ENCODE results near the gene QRICH2. TPM values are rescaled to one million over a fixed set of nuclear protein-coding genes. Genes with fewer than 3 reads are reported as not detected.
A peak's percentile ranks its signal among the peaks of the same experiment; 100 is the strongest.
"Not testable (repeated sequence)": the region's sequence is repeated elsewhere in the genome, so short reads cannot be mapped to it uniquely, and the experiment has no call there.

Gene QRICH2
- total RNA-seq, 1 donor from 2014 or later = 2.1 TPM

DNA sequence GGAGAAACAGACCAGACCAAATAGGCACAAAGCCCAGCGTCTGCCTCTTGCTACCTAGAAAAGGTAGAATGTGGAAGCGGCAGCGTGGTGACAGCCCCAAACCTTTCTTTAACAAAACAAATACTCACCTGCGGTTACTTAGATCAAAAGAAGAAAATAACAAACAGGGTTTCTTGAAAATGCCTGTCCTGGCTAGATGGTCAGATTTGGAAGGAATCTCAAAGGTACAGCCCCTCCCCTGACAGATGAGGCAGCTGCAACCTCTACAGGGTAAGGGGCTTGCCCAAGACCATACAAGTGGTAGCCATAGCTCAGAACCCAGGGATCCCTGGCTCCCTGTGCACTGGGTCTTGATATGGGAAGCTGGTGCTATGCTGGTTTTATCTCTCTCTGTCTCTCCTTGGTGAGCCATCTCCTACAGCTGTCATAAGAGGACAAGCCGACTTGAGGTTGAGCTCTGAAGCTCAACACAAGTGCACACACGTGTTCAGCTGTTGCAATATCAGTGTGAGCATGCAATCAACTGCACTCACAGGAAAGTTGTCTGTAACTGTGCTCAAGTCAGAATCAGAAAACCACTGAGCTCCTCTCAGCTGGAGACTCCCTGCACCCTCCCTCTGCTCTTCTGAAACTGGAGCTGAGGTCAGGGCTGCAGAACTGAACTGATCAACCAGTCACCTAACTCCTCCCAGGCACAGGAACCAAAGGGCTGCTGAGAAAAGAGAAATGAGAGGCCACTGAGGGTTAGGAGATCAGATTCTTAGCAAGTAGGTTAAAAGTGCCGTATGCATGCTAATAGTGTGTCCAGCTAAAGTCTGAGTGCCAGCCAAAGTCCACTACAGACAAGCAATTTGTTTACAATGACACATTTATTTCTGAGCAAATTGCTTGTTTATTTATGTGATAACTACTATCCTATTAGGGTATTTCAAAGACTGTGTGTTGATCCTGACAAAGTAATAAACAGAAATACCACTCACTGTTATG lies 61.7 kb downstream of the QRICH2 start:
- no peak overlapping the region for H3K4me3 ChIP-seq (ENCODE audit: low read depth, low read length)
- DNase-seq (ENCODE audit: low read depth) (no peak), FAIRE-seq (peak; percentile 85)
- TF ChIP-seq, protein P1, sequence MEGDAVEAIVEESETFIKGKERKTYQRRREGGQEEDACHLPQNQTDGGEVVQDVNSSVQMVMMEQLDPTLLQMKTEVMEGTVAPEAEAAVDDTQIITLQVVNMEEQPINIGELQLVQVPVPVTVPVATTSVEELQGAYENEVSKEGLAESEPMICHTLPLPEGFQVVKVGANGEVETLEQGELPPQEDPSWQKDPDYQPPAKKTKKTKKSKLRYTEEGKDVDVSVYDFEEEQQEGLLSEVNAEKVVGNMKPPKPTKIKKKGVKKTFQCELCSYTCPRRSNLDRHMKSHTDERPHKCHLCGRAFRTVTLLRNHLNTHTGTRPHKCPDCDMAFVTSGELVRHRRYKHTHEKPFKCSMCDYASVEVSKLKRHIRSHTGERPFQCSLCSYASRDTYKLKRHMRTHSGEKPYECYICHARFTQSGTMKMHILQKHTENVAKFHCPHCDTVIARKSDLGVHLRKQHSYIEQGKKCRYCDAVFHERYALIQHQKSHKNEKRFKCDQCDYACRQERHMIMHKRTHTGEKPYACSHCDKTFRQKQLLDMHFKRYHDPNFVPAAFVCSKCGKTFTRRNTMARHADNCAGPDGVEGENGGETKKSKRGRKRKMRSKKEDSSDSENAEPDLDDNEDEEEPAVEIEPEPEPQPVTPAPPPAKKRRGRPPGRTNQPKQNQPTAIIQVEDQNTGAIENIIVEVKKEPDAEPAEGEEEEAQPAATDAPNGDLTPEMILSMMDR (IDR thresholded peaks at IDR 0.05; ENCODE audit: insufficient read depth, low read length, severe bottlenecking) = no peak
- peaks cover 24% of the 10 kb centered on the region for H3K27me3 ChIP-seq (ENCODE audit: control insufficient read depth, insufficient read depth, low read length)
- H3K36me3 ChIP-seq (ENCODE audit: control insufficient read depth, insufficient read depth, low read length) = no peaks in the 10 kb centered on the region

DNA sequence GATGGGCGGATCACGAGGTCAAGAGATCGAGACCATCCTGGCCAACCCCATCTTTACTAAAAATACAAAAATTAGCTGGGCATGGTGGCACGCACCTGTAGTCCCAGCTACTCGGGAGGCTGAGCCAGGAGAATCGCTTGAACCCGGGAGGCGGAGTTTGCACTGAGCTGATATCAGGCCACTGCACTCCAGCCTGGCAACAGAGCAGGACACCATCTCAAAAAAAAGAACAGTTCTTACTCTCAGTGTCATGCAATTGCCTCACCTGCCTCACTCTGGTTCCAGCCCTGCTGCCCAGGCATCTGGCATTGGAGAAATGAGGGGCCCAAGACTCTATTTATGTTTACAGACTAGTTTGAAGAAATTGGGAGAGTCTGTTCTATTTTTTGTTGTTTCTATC lies 63.4 kb downstream of the QRICH2 start:
- FAIRE-seq; H3K4me3 ChIP-seq (ENCODE audit: low read depth, low read length); DNase-seq (ENCODE audit: low read depth); H3K36me3 ChIP-seq (ENCODE audit: control insufficient read depth, insufficient read depth, low read length): not testable (repeated sequence)
- peaks cover 30% of the 10 kb centered on the region for H3K27me3 ChIP-seq (ENCODE audit: control insufficient read depth, insufficient read depth, low read length)

DNA sequence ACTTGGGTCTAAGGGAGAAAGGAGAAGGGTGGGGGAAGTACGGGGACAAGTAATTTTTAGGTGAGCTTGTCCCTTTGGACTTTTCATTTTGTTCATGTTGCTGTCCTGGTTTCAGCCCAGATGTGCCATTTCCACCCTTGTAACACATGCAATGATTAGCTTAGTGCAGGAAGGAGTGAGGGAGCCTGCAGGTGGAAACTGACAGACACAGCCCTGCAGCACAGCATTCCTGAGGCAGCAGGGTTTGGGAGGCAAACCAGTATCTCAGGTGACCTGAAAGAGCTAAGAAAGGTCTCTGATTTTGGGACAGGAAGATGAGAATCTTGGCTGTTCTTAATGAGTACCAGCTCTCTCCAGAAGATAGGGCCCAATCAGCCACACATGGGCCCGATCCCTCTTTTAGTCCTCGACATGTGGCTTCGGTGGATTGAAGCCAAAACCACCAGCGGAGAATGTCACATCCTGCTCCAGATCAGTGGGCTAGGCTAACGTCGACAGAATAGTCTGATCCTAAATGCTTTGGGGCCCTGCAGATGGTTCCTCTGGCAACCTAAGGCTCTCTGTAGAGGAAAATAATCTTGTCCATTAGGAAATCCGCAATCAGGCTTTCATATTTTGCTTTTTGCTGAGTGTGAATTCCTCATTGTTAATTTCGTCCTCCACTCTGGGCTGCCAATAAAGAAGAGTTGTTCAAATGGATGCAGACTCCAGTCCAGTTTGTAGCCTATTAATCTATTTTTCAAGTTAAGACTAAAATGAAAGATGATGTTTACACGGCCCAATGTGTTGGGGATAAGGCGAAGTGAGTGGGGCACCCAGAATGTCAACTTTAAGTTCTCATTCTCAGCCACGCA lies 64.0 kb downstream of the QRICH2 start:
- DNase-seq (ENCODE audit: low read depth) (no peak), FAIRE-seq (no peak)
- H3K4me3 ChIP-seq (ENCODE audit: low read depth, low read length) = no peak overlapping the region
- peaks cover 34% of the 10 kb centered on the region for H3K27me3 ChIP-seq (ENCODE audit: control insufficient read depth, insufficient read depth, low read length)
- TF ChIP-seq, protein P1 (IDR thresholded peaks at IDR 0.05; ENCODE audit: insufficient read depth, low read length, severe bottlenecking) = no peak
- no peaks in the 10 kb centered on the region for H3K36me3 ChIP-seq (ENCODE audit: control insufficient read depth, insufficient read depth, low read length)

DNA sequence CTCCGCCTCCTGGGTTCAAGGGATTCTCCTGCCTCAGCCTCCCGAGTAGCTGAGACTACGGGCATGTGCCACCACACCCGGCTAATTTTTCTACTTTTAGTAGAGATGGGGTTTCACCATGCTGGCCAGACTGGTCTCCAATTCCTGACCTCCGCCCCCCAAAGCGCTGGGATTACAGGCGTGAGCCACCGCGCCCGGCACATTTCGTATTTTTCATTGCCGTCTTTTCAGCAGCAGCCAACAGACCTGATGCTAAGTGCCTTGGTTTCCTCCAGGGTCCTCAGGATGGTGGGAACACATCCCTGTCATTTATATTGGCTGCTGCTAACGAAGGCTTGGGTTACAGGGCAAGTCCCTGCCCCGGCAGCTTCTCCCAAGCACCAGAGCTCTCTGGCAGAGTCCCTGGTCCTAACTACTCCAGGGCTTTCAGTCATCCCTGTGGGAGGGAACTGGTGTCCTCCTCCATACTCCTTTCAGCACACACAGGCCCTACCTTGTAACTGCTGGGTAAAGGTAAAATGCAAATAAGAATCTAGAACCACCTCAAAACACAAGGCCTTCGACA lies 66.3 kb downstream of the QRICH2 start:
- TF ChIP-seq, protein P1 (IDR thresholded peaks at IDR 0.05; ENCODE audit: insufficient read depth, low read length, severe bottlenecking) = no peak
- Histone ChIP-seq H3K27me3 (ENCODE audit: control insufficient read depth, insufficient read depth, low read length) (peaks cover 34% of the 10 kb centered on the region), H3K4me3 (ENCODE audit: low read depth, low read length) (no peak overlapping the region), H3K36me3 (ENCODE audit: control insufficient read depth, insufficient read depth, low read length) (no peaks in the 10 kb centered on the region)
- FAIRE-seq (no peak), DNase-seq (ENCODE audit: low read depth) (no peak)

DNA sequence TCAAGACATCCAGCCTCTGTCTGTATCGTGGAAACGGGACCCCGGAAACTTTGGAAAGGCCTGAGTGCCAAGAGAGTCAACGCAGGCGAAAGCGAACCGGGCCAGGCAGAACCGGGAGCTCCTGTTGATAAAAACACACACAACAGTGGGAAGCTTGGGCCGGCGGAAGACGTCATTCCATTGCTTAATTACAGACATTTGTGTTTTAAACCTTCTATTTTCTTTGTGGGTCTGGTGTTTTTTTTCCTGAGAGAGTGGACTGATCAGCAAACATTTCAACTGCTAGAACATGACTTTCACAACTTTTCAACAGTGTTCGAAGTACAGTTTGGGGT lies 66.9 kb downstream of the QRICH2 start:
- Histone ChIP-seq H3K4me3 (ENCODE audit: low read depth, low read length) (peak overlapping the region; percentile 37), H3K27me3 (ENCODE audit: control insufficient read depth, insufficient read depth, low read length) (peaks cover 31% of the 10 kb centered on the region), H3K36me3 (ENCODE audit: control insufficient read depth, insufficient read depth, low read length) (no peaks in the 10 kb centered on the region)
- no peak for DNase-seq (ENCODE audit: low read depth)
- TF ChIP-seq, protein P1 (IDR thresholded peaks at IDR 0.05; ENCODE audit: insufficient read depth, low read length, severe bottlenecking) = no peak
- no peak for FAIRE-seq
